Measurements from ENCODE around the gene GNAZ.

GNAZ gene

GRCh38 chr22:23060612-23061400, 9.5 kb upstream of the GNAZ start:
- TF ChIP-seq CTCF (IDR thresholded peaks at IDR 0.05) = no peak
- H3K4me1 ChIP-seq (ENCODE audit: control insufficient read depth in 1 of 2, insufficient read depth in 1 of 2, low read depth in 1 of 2, low read length in 1 of 2) = no peaks in the 10 kb centered on the region
- no peaks in the 10 kb centered on the region for H3K9me3 ChIP-seq
- no peaks in the 10 kb centered on the region for H3K36me3 ChIP-seq
- H3K27ac ChIP-seq = no peak overlapping the region
- peaks cover 7% of the 10 kb centered on the region for H3K27me3 ChIP-seq
- H3K4me3 ChIP-seq (ENCODE audit: low read depth in 1 of 2, low read length in 1 of 2) = no peak overlapping the region

GRCh38 chr22:23061471-23062280, 8.6 kb upstream of the GNAZ start:
- no peak for TF ChIP-seq CTCF (IDR thresholded peaks at IDR 0.05)
- Histone ChIP-seq H3K4me1 (ENCODE audit: control insufficient read depth in 1 of 2, insufficient read depth in 1 of 2, low read depth in 1 of 2, low read length in 1 of 2) (no peaks in the 10 kb centered on the region), H3K36me3 (no peaks in the 10 kb centered on the region), H3K4me3 (ENCODE audit: low read depth in 1 of 2, low read length in 1 of 2) (no peak overlapping the region), H3K27ac (no peak overlapping the region), H3K9me3 (no peaks in the 10 kb centered on the region), H3K27me3 (peaks cover 10% of the 10 kb centered on the region)

GRCh38 chr22:23062616-23063538, 7.4 kb upstream of the GNAZ start:
- Histone ChIP-seq H3K27ac (no peak overlapping the region), H3K4me3 (ENCODE audit: low read depth in 1 of 2, low read length in 1 of 2) (no peak overlapping the region), H3K36me3 (no peaks in the 10 kb centered on the region), H3K9me3 (no peaks in the 10 kb centered on the region), H3K4me1 (ENCODE audit: control insufficient read depth in 1 of 2, insufficient read depth in 1 of 2, low read depth in 1 of 2, low read length in 1 of 2) (no peaks in the 10 kb centered on the region), H3K27me3 (peaks cover 15% of the 10 kb centered on the region)
- no peak for TF ChIP-seq CTCF (IDR thresholded peaks at IDR 0.05)

GRCh38 chr22:23063539-23064380, 6.6 kb upstream of the GNAZ start:
- Histone ChIP-seq H3K27me3 (peaks cover 24% of the 10 kb centered on the region), H3K27ac (no peak overlapping the region), H3K4me1 (ENCODE audit: control insufficient read depth in 1 of 2, insufficient read depth in 1 of 2, low read depth in 1 of 2, low read length in 1 of 2) (no peaks in the 10 kb centered on the region), H3K36me3 (no peaks in the 10 kb centered on the region), H3K4me3 (ENCODE audit: low read depth in 1 of 2, low read length in 1 of 2) (no peak overlapping the region), H3K9me3 (no peaks in the 10 kb centered on the region)
- no peak for TF ChIP-seq CTCF (IDR thresholded peaks at IDR 0.05)
